Effector memory CD4-positive, alpha-beta T cell (primary cell): Measurements from ENCODE around the gene PLA2G4A.

ENCODE experiments used
- DNase-seq, 3 donors: peaks; one replicate each; pipeline ENCODE4 v3.0.0-alpha.2; 2020
- H3K27ac ChIP-seq: 2 replicates; pipeline ENCODE4 v1.7.0; 2013; ENCODE audit warnings: mild to moderate bottlenecking, low read length, moderate library complexity; ENCODE audit not compliant: insufficient read depth, poor library complexity, severe bottlenecking
- H3K27me3 ChIP-seq: replicated peaks from 2 replicates; pipeline ENCODE4 v1.7.0; 2013; ENCODE audit warnings: mild to moderate bottlenecking, low read length; ENCODE audit not compliant: insufficient read depth, control insufficient read depth, poor library complexity, severe bottlenecking
- H3K36me3 ChIP-seq: 2 replicates; pipeline ENCODE4 v1.7.0; 2013; ENCODE audit warnings: mild to moderate bottlenecking, low read length, moderate library complexity; ENCODE audit not compliant: control insufficient read depth, insufficient read depth
- H3K4me1 ChIP-seq: 2 replicates; pipeline ENCODE4 v1.7.0; 2013; ENCODE audit warnings: low read length, mild to moderate bottlenecking; ENCODE audit not compliant: control insufficient read depth, insufficient read depth, poor library complexity, severe bottlenecking
- H3K4me3 ChIP-seq: 2 replicates; pipeline ENCODE4 v1.7.0; 2013; ENCODE audit warnings: low read length, low read depth, mild to moderate bottlenecking; ENCODE audit not compliant: insufficient read depth, poor library complexity, severe bottlenecking
- H3K9me3 ChIP-seq: 2 replicates; pipeline ENCODE4 v1.7.0; 2013; ENCODE audit warnings: mild to moderate bottlenecking, low read length, moderate library complexity; ENCODE audit not compliant: control insufficient read depth

Gene PLA2G4A

GRCh38 chr1:186829686-186830587 lies 1.2 kb downstream of the PLA2G4A start:
- no peaks in the 10 kb centered on the region for H3K27me3 ChIP-seq
- no peaks in the 10 kb centered on the region for H3K4me1 ChIP-seq
- H3K36me3 ChIP-seq = no peaks in the 10 kb centered on the region
- no peak overlapping the region for H3K4me3 ChIP-seq
- no peaks in the 10 kb centered on the region for H3K9me3 ChIP-seq
- no peak for DNase-seq
- H3K27ac ChIP-seq = no peak overlapping the region

- H3K9me3 ChIP-seq = no peaks in the 10 kb centered on the region
- no peaks in the 10 kb centered on the region for H3K27me3 ChIP-seq
- H3K4me1 ChIP-seq = no peaks in the 10 kb centered on the region
- DNase-seq = no peak
- H3K4me3 ChIP-seq = no peak overlapping the region
- no peaks in the 10 kb centered on the region for H3K36me3 ChIP-seq
- no peak overlapping the region for H3K27ac ChIP-seq
Observed at GRCh38 chr1:186831168-186831567, 2.4 kb downstream of the PLA2G4A start.

- H3K4me3 ChIP-seq = no peak overlapping the region
- H3K36me3 ChIP-seq = no peaks in the 10 kb centered on the region
- H3K9me3 ChIP-seq = no peaks in the 10 kb centered on the region
- H3K27ac ChIP-seq = no peak overlapping the region
- no peaks in the 10 kb centered on the region for H3K27me3 ChIP-seq
- DNase-seq = no peak
- no peaks in the 10 kb centered on the region for H3K4me1 ChIP-seq
Observed at GRCh38 chr1:186834399-186834958, 5.7 kb downstream of the PLA2G4A start.

GRCh38 chr1:186835448-186835847 lies 6.7 kb downstream of the PLA2G4A start:
- H3K27ac ChIP-seq = no peak overlapping the region
- no peaks in the 10 kb centered on the region for H3K4me1 ChIP-seq
- no peaks in the 10 kb centered on the region for H3K27me3 ChIP-seq
- H3K4me3 ChIP-seq = no peak overlapping the region
- H3K36me3 ChIP-seq = no peaks in the 10 kb centered on the region
- no peaks in the 10 kb centered on the region for H3K9me3 ChIP-seq
- no peak for DNase-seq

GRCh38 chr1:186837806-186838205 lies 9.1 kb downstream of the PLA2G4A start:
- H3K4me3 ChIP-seq = no peak overlapping the region

GRCh38 chr1:186838380-186839040 lies 9.8 kb downstream of the PLA2G4A start:
- H3K9me3 ChIP-seq = no peaks in the 10 kb centered on the region
- H3K27me3 ChIP-seq = no peaks in the 10 kb centered on the region
- H3K27ac ChIP-seq = no peak overlapping the region
- H3K4me1 ChIP-seq = no peaks in the 10 kb centered on the region
- DNase-seq = no peak
- H3K36me3 ChIP-seq = no peaks in the 10 kb centered on the region
- no peak overlapping the region for H3K4me3 ChIP-seq

More at GRCh38 chr1:186837806-186838205, 9.1 kb downstream of the PLA2G4A start:
- H3K36me3 ChIP-seq = no peaks in the 10 kb centered on the region
- no peak overlapping the region for H3K27ac ChIP-seq
- DNase-seq = no peak
- no peaks in the 10 kb centered on the region for H3K4me1 ChIP-seq
- H3K9me3 ChIP-seq = no peaks in the 10 kb centered on the region
- no peaks in the 10 kb centered on the region for H3K27me3 ChIP-seq

- Histone ChIP-seq H3K27ac (no peak overlapping the region), H3K4me1 (no peaks in the 10 kb centered on the region), H3K36me3 (no peaks in the 10 kb centered on the region), H3K27me3 (no peaks in the 10 kb centered on the region), H3K9me3 (no peaks in the 10 kb centered on the region), H3K4me3 (no peak overlapping the region)
- no peak for DNase-seq
Observed at GRCh38 chr1:186839041-186839400, 10.3 kb downstream of the PLA2G4A start.

- no peaks in the 10 kb centered on the region for H3K9me3 ChIP-seq
- H3K27me3 ChIP-seq = no peaks in the 10 kb centered on the region
- no peaks in the 10 kb centered on the region for H3K36me3 ChIP-seq
- H3K4me3 ChIP-seq = no peak overlapping the region
- no peak for DNase-seq
- no peaks in the 10 kb centered on the region for H3K4me1 ChIP-seq
- H3K27ac ChIP-seq = no peak overlapping the region
Observed at GRCh38 chr1:186841599-186841998, 12.8 kb downstream of the PLA2G4A start.

GRCh38 chr1:186842547-186842946 lies 13.8 kb downstream of the PLA2G4A start:
- Histone ChIP-seq H3K27me3 (no peaks in the 10 kb centered on the region), H3K27ac (no peak overlapping the region), H3K9me3 (no peaks in the 10 kb centered on the region), H3K4me1 (no peaks in the 10 kb centered on the region), H3K36me3 (no peaks in the 10 kb centered on the region), H3K4me3 (no peak overlapping the region)
- no peak for DNase-seq

GRCh38 chr1:186843226-186843625 lies 14.5 kb downstream of the PLA2G4A start:
- Histone ChIP-seq H3K27me3 (no peaks in the 10 kb centered on the region), H3K36me3 (no peaks in the 10 kb centered on the region), H3K27ac (no peak overlapping the region), H3K4me1 (no peaks in the 10 kb centered on the region), H3K9me3 (no peaks in the 10 kb centered on the region), H3K4me3 (no peak overlapping the region)
- DNase-seq = no peak
